ENCODE data around the gene MCAM.

- TF ChIP-seq POLR2A (IDR thresholded peaks at IDR 0.05; ENCODE audit: low read depth, low read length) (no peak), POLR2AphosphoS5 (IDR thresholded peaks at IDR 0.05; ENCODE audit: low read depth, low read length) (no peak), TAF1 (IDR thresholded peaks at IDR 0.05; ENCODE audit: borderline replicate concordance, low read depth, low read length) (no peak)
These were observed 23.6 kb upstream of the MCAM start, which contains the start of gene C1QTNF5 for GRCh38 chr11:119340335-119341221.
